CD4-positive, alpha-beta T cell (primary cell): Measurements from ENCODE around the gene PRPS2. TPM values are rescaled to one million over a fixed set of nuclear protein-coding genes. Genes with fewer than 3 reads are reported as not detected.
A peak's percentile ranks its signal among the peaks of the same experiment; 100 is the strongest.

Experiments used
- ATAC-seq: fragments of 200-7000 bp; cut with Tn5 transposase; one replicate; pipeline ENCODE4 v1.10.0; 2022; ENCODE audit warnings: mild to moderate bottlenecking; ENCODE audit not compliant: poor library complexity
- CTCF ChIA-PET: fragments of 350-600 bp; sonication (Branson Sonifier 250); formaldehyde crosslinking; loops from one replicate; lab custom pipeline; 2021; ENCODE audit warnings: antibody characterized with exemption, inconsistent platforms; lab: Charles Lee
- POLR2A ChIA-PET: fragments of 350-600 bp; sonication (Branson Sonifier 250); formaldehyde crosslinking; loops from one replicate; lab custom pipeline; 2021; ENCODE audit warnings: antibody characterized with exemption, inconsistent platforms; lab: Charles Lee
- DNase-seq, 14 experiments: peaks; one replicate each; pipeline ENCODE4 v3.0.0-alpha.2; 2013 to 2020; ENCODE audit warnings: mixed read lengths in 2 of 14
- H3K27ac ChIP-seq, 2 donors: one replicate each; pipeline versions ENCODE4 v1.5.1 to v1.7.0; 2013; ENCODE audit warnings: low read length in 2 of 2, low read depth in 1 of 2, mild to moderate bottlenecking in 1 of 2
- H3K27me3 ChIP-seq, 2 experiments: 1 replicate in 1 of 2; 2 replicates in 1 of 2; pipeline versions ENCODE4 v1.6.1 to v1.7.0; 2013; ENCODE audit warnings: low read length in 2 of 2, control low read depth in 1 of 2, mild to moderate bottlenecking in 1 of 2, moderate library complexity in 1 of 2; ENCODE audit not compliant: insufficient read depth in 2 of 2, control insufficient read depth in 1 of 2
- H3K36me3 ChIP-seq: one replicate; pipeline ENCODE4 v1.6.1; 2013; ENCODE audit warnings: low read length, control low read depth; ENCODE audit not compliant: insufficient read depth
- H3K4me1 ChIP-seq: one replicate; pipeline ENCODE4 v1.6.1; 2013; ENCODE audit warnings: low read length, control low read depth; ENCODE audit not compliant: insufficient read depth
- H3K4me3 ChIP-seq: one replicate; pipeline ENCODE4 v1.5.1; 2013; ENCODE audit warnings: mild to moderate bottlenecking, low read length, moderate library complexity
- H3K9me3 ChIP-seq, 2 experiments: 1 replicate in 1 of 2; 2 replicates in 1 of 2; pipeline versions ENCODE4 v1.6.1 to v1.7.0; 2013; ENCODE audit warnings: low read length in 2 of 2, mild to moderate bottlenecking in 2 of 2, control low read depth in 1 of 2, moderate library complexity in 1 of 2; ENCODE audit not compliant: control insufficient read depth in 1 of 2, insufficient read depth in 1 of 2
- H3K27ac Mint-ChIP-seq: one replicate; pipeline ENCODE4 v1.8.0; 2020; ENCODE audit warnings: mixed read lengths
- H3K27me3 Mint-ChIP-seq: one replicate; pipeline ENCODE4 v1.8.0; 2021; ENCODE audit warnings: mixed read lengths
- H3K36me3 Mint-ChIP-seq: one replicate; pipeline ENCODE4 v1.8.0; 2021; ENCODE audit warnings: low read depth, mixed read lengths
- H3K4me1 Mint-ChIP-seq: one replicate; pipeline ENCODE4 v1.8.0; 2021; ENCODE audit warnings: low read depth, mixed read lengths
- H3K4me3 Mint-ChIP-seq: one replicate; pipeline ENCODE4 v1.8.0; 2020; ENCODE audit warnings: mild to moderate bottlenecking, mixed read lengths
- H3K9me3 Mint-ChIP-seq: one replicate; pipeline ENCODE4 v1.8.0; 2020; ENCODE audit warnings: mixed read lengths
- intact Hi-C, 2 experiments: fragments of 100-400 bp; cut with DNase I in 1 of 2; cut with micrococcal nuclease in 1 of 2; formaldehyde crosslinking; loops; one replicate each; pipeline versions ENCODE4 v1.15.1 to v1.9.0; 2023 to 2025; cut with DNase I, micrococcal nuclease
- total RNA-seq, 174 experiments: library from RNA in 2 of 174; stranded (reverse) in 2 of 174; gene quantifications; one replicate each; pipeline ENCODE4 v1.2.3 and lab custom pipeline; 2021 to 2026
- TF ChIP-seq, protein P1 (sequence below): fragments of 200-600 bp; IDR thresholded peaks from one replicate; pipeline ENCODE4 v1.8.0; 2022; ENCODE audit warnings: antibody characterized with exemption, mild to moderate bottlenecking

Gene PRPS2
- total RNA-seq, 2 experiments from 2014 or later, result 13.2 to 17.7 TPM

GRCh38 chrX:12805333-12805732 is 14.1 kb downstream of the PRPS2 start:
- ATAC-seq, result no peak
- ChIA-PET CTCF (no interaction called here), POLR2A (interaction anchor here (0.7 kb wide), 1 partner anchor 12 kb away, joined by 4 read pairs; no protein-coding TSS in a partner anchor)
- H3K9me3 ChIP-seq, result no peaks in the 10 kb centered on the region
- no peak overlapping the region for H3K27ac ChIP-seq
- H3K9me3 Mint-ChIP-seq, result no peaks in the 10 kb centered on the region
- H3K4me1 Mint-ChIP-seq, result peaks cover 5% of the 10 kb centered on the region
- peaks cover 56% of the 10 kb centered on the region for H3K36me3 Mint-ChIP-seq
- H3K4me3 ChIP-seq, result no peak overlapping the region
- H3K4me3 Mint-ChIP-seq, result no peak overlapping the region
- intact Hi-C loops, result no loop called here
- DNase-seq, result no peak
- peaks cover 17% of the 10 kb centered on the region for H3K36me3 ChIP-seq
- H3K4me1 ChIP-seq, result no peaks in the 10 kb centered on the region
- no peaks in the 10 kb centered on the region for H3K27me3 ChIP-seq
- no peaks in the 10 kb centered on the region for H3K27me3 Mint-ChIP-seq
- H3K27ac Mint-ChIP-seq, result no peak overlapping the region
- TF ChIP-seq, protein P1, sequence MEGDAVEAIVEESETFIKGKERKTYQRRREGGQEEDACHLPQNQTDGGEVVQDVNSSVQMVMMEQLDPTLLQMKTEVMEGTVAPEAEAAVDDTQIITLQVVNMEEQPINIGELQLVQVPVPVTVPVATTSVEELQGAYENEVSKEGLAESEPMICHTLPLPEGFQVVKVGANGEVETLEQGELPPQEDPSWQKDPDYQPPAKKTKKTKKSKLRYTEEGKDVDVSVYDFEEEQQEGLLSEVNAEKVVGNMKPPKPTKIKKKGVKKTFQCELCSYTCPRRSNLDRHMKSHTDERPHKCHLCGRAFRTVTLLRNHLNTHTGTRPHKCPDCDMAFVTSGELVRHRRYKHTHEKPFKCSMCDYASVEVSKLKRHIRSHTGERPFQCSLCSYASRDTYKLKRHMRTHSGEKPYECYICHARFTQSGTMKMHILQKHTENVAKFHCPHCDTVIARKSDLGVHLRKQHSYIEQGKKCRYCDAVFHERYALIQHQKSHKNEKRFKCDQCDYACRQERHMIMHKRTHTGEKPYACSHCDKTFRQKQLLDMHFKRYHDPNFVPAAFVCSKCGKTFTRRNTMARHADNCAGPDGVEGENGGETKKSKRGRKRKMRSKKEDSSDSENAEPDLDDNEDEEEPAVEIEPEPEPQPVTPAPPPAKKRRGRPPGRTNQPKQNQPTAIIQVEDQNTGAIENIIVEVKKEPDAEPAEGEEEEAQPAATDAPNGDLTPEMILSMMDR, result no peak

DNA sequence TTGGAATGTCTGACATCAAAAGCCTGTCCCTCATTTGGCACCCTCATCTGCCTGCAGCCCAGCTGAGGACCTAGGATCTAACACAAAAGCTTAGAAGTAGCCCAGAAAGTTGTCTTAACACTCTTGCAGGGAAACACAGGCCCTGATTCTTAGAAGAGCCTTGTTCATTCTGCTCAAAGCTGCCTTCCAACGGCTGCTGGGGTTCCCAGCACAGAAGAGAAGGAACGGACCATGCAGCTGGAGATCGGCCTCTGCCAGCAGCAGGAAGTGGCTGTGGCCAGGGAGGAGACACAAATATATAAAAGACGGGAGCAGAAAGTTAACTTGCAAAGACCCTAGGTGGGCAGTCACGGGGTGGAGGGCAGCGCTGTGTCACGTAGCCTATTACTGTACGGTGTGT is 20.4 kb downstream of the PRPS2 start:
- peaks cover 43% of the 10 kb centered on the region for H3K36me3 Mint-ChIP-seq
- Histone ChIP-seq H3K4me1 (no peaks in the 10 kb centered on the region), H3K27ac (no peak overlapping the region), H3K9me3 (no peaks in the 10 kb centered on the region), H3K27me3 (no peaks in the 10 kb centered on the region), H3K36me3 (peaks cover 14% of the 10 kb centered on the region), H3K4me3 (no peak overlapping the region)
- CTCF ChIA-PET, result no interaction called here
- ATAC-seq (no peak), DNase-seq (no peak)
- no peaks in the 10 kb centered on the region for H3K4me1 Mint-ChIP-seq
- H3K9me3 Mint-ChIP-seq, result no peaks in the 10 kb centered on the region
- TF ChIP-seq, protein P1, result no peak
- POLR2A ChIA-PET, result no interaction called here
- intact Hi-C loops, result loop anchor here (5.0 to 10.0 kb wide), 3 partner anchors 676 to 1221 kb away; no protein-coding TSS in a partner anchor
- no peak overlapping the region for H3K4me3 Mint-ChIP-seq
- H3K27ac Mint-ChIP-seq, result no peak overlapping the region
- H3K27me3 Mint-ChIP-seq, result no peaks in the 10 kb centered on the region

DNA sequence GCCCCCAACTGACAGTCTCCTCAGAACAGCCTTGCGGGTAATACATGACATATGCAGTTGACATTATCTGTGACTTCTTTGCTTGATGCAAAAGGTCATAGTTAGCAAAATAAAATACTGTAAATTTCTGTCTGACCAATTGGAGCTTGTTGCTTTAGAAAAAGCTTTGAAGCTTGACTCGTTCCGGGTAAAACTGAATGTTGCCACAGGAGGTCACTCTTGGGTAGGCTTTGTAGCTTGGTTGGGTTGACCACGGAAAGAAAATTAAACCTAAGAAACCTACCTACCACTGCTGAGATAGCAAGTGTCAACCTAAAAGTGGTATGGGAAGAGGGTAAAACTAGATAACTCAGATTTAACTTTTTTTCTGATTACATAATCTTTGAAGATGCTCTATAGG is 23.2 kb downstream of the PRPS2 start:
- DNase-seq, result peak in 13 of 14 experiments; percentile 5 to 67 (median 26)
- Histone ChIP-seq H3K36me3 (peaks cover 12% of the 10 kb centered on the region), H3K4me1 (no peaks in the 10 kb centered on the region), H3K9me3 (no peaks in the 10 kb centered on the region), H3K27ac (no peak overlapping the region), H3K4me3 (no peak overlapping the region), H3K27me3 (no peaks in the 10 kb centered on the region)
- Mint-ChIP-seq H3K9me3 (no peaks in the 10 kb centered on the region), H3K27ac (no peak overlapping the region), H3K4me3 (no peak overlapping the region), H3K27me3 (no peaks in the 10 kb centered on the region), H3K4me1 (no peaks in the 10 kb centered on the region), H3K36me3 (peaks cover 34% of the 10 kb centered on the region)
- peak; percentile 63 for ATAC-seq
- intact Hi-C loops, result loop anchor here (1.0 to 10.0 kb wide), 6 partner anchors 78 to 1218 kb away; no protein-coding TSS in a partner anchor
- ChIA-PET POLR2A (interaction anchor here (1.1 to 1.3 kb wide), 2 partner anchors 23 to 80 kb away, joined by 3 to 5 read pairs; partner anchors contain the start of gene PRPS2), CTCF (interaction anchor here (0.8 to 1.6 kb wide), 4 partner anchors 82 to 1215 kb away, joined by 3 to 6 read pairs (median 3); partner anchors contain the start of gene GEMIN8)
- TF ChIP-seq, protein P1, result peak; percentile 29
